ENCODE data around the gene SYNDIG1L. TPM values are rescaled to one million over a fixed set of nuclear protein-coding genes. Genes with fewer than 3 reads are reported as not detected.

Gene SYNDIG1L
- total and polyA plus RNA-seq, 2 donors (not counting 3 experiments of a cell fraction or from before 2014, with no cell fraction given), result not detected

DNA sequence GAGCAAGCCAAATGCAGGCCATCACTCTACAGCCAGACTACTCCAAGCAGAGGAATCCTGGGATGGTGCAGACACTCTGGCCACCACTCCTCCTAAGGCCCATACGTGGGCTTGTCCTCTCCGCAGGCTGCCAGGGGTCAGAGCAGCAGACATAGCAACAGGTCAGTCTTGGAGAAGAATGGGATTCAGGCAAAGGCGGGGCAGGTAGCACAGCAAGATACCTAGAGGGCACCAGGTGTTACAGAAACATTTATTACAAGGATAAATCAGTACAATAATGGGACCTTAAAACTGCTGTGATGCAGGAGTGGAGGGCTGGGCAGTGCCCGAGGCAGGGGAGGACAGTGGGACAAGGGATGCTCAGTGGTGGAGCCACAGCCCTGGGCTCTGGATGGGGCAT, 20.3 kb downstream of the SYNDIG1L start:
- no TSS peak for BruUV-seq (replicated peaks)

More for the DNA sequence above, 20.3 kb downstream of the SYNDIG1L start:
- no peaks in the 10 kb centered on the region for H3K9me3 ChIP-seq (replicated peaks; ENCODE audit: control insufficient read depth, insufficient read depth, low read length)
- no peaks in the 10 kb centered on the region for H3K36me3 ChIP-seq (ENCODE audit: control insufficient read depth in 2 of 2, extremely low read depth in 1 of 2, insufficient read depth in 2 of 2, low read length in 2 of 2)
- dilution Hi-C loops (cut with MboI; ENCODE audit: extremely low pct_ligation_motif_present, low sequenced_read_pairs), result no loop called here
- no peak overlapping the region for H3K4me2 ChIP-seq (ENCODE audit: insufficient read depth, low read length)
- no peak overlapping the region for H2AFZ ChIP-seq (ENCODE audit: low read depth, low read length)
- no peaks in the 10 kb centered on the region for H3K9me1 ChIP-seq (replicated peaks; ENCODE audit: control insufficient read depth, extremely low read depth, insufficient read depth, low read length)
- no peak overlapping the region for H3K27ac ChIP-seq (ENCODE audit: insufficient read depth, low read depth, low read length)
- H3K4me1 ChIP-seq (ENCODE audit: control insufficient read depth, extremely low read depth, insufficient read depth, low read length), result peaks cover 5% of the 10 kb centered on the region
- ChIA-PET POLR2A (no interaction called here), CTCF (no interaction called here)
- intact Hi-C loops (cut with micrococcal nuclease), result no loop called here
- no peak for FAIRE-seq
- no peaks in the 10 kb centered on the region for H3K79me2 ChIP-seq (ENCODE audit: control insufficient read depth, insufficient read depth, low read length)
- H3K27me3 ChIP-seq (ENCODE audit: control insufficient read depth in 2 of 2, insufficient read depth in 2 of 2, low read length in 2 of 2), result peaks cover 0 to 5% of the 10 kb centered on the region in 2 experiments
- no peaks in the 10 kb centered on the region for H4K20me1 ChIP-seq (replicated peaks; ENCODE audit: control insufficient read depth, extremely low read depth, insufficient read depth, low read length)
- H3K9ac ChIP-seq (replicated peaks; ENCODE audit: extremely low read depth, insufficient read depth, low read length), result no peak overlapping the region
- TF ChIP-seq JUN (IDR thresholded peaks at IDR 0.05; ENCODE audit: borderline replicate concordance, insufficient read depth, insufficient read length, low read depth) (no peak), FOS (IDR thresholded peaks at IDR 0.05; ENCODE audit: borderline replicate concordance, insufficient read depth, low read length) (no peak), EZH2 (IDR thresholded peaks at IDR 0.05; ENCODE audit: borderline replicate concordance, low read depth, low read length, severe bottlenecking) (no peak), POLR2A (IDR thresholded peaks at IDR 0.05; ENCODE audit: low read depth, low read length) (no peak), MYC (IDR thresholded peaks at IDR 0.05; ENCODE audit: low read depth, low read length) (no peak), POLR2AphosphoS5 (IDR thresholded peaks at IDR 0.05; ENCODE audit: insufficient read depth, low read depth, low read length) (no peak), GATA2 (IDR thresholded peaks at IDR 0.05; ENCODE audit: insufficient read depth, insufficient read length, low read depth, low read length) (no peak)
- TF ChIP-seq, protein P1, sequence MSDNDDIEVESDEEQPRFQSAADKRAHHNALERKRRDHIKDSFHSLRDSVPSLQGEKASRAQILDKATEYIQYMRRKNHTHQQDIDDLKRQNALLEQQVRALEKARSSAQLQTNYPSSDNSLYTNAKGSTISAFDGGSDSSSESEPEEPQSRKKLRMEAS (IDR thresholded peaks at IDR 0.05; ENCODE audit: insufficient read depth, insufficient read length), result no peak
- TF ChIP-seq, protein P2, sequence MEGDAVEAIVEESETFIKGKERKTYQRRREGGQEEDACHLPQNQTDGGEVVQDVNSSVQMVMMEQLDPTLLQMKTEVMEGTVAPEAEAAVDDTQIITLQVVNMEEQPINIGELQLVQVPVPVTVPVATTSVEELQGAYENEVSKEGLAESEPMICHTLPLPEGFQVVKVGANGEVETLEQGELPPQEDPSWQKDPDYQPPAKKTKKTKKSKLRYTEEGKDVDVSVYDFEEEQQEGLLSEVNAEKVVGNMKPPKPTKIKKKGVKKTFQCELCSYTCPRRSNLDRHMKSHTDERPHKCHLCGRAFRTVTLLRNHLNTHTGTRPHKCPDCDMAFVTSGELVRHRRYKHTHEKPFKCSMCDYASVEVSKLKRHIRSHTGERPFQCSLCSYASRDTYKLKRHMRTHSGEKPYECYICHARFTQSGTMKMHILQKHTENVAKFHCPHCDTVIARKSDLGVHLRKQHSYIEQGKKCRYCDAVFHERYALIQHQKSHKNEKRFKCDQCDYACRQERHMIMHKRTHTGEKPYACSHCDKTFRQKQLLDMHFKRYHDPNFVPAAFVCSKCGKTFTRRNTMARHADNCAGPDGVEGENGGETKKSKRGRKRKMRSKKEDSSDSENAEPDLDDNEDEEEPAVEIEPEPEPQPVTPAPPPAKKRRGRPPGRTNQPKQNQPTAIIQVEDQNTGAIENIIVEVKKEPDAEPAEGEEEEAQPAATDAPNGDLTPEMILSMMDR (IDR thresholded peaks at IDR 0.05; ENCODE audit: extremely low read depth in 1 of 2, insufficient read depth in 1 of 2, low read depth in 1 of 2, low read length in 2 of 2), result no peak
- H3K4me3 ChIP-seq (replicated peaks in 1 of 3; ENCODE audit: insufficient read depth in 1 of 3, low read depth in 1 of 3, low read length in 3 of 3), result no peak overlapping the region
- no peak for DNase-seq (ENCODE audit: low read depth, low spot score)
